HG03095 (cell line): ENCODE data around the gene FZD7.

Source experiments
- ATAC-seq: cut with Tn5 transposase; IDR thresholded peaks from one replicate; pipeline ENCODE4 v1.9.1; 2021; ENCODE audit warnings: moderate library complexity; ENCODE audit not compliant: unreplicated experiment

Gene FZD7

DNA sequence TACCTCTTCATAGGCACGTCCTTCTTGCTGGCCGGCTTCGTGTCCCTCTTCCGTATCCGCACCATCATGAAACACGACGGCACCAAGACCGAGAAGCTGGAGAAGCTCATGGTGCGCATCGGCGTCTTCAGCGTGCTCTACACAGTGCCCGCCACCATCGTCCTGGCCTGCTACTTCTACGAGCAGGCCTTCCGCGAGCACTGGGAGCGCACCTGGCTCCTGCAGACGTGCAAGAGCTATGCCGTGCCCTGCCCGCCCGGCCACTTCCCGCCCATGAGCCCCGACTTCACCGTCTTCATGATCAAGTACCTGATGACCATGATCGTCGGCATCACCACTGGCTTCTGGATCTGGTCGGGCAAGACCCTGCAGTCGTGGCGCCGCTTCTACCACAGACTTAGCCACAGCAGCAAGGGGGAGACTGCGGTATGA is 2.3 kb downstream of the FZD7 start:
- no peak for ATAC-seq

DNA sequence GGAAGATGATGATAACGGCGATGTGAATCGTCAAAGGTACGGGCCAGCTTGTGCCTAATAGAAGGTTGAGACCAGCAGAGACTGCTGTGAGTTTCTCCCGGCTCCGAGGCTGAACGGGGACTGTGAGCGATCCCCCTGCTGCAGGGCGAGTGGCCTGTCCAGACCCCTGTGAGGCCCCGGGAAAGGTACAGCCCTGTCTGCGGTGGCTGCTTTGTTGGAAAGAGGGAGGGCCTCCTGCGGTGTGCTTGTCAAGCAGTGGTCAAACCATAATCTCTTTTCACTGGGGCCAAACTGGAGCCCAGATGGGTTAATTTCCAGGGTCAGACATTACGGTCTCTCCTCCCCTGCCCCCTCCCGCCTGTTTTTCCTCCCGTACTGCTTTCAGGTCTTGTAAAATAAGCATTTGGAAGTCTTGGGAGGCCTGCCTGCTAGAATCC is 3.0 kb downstream of the FZD7 start:
- no peak for ATAC-seq

DNA sequence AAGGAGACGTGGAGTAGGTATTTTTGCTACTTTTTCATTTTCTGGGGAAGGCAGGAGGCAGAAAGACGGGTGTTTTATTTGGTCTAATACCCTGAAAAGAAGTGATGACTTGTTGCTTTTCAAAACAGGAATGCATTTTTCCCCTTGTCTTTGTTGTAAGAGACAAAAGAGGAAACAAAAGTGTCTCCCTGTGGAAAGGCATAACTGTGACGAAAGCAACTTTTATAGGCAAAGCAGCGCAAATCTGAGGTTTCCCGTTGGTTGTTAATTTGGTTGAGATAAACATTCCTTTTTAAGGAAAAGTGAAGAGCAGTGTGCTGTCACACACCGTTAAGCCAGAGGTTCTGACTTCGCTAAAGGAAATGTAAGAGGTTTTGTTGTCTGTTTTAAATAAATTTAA is 3.4 kb downstream of the FZD7 start:
- no peak for ATAC-seq

DNA sequence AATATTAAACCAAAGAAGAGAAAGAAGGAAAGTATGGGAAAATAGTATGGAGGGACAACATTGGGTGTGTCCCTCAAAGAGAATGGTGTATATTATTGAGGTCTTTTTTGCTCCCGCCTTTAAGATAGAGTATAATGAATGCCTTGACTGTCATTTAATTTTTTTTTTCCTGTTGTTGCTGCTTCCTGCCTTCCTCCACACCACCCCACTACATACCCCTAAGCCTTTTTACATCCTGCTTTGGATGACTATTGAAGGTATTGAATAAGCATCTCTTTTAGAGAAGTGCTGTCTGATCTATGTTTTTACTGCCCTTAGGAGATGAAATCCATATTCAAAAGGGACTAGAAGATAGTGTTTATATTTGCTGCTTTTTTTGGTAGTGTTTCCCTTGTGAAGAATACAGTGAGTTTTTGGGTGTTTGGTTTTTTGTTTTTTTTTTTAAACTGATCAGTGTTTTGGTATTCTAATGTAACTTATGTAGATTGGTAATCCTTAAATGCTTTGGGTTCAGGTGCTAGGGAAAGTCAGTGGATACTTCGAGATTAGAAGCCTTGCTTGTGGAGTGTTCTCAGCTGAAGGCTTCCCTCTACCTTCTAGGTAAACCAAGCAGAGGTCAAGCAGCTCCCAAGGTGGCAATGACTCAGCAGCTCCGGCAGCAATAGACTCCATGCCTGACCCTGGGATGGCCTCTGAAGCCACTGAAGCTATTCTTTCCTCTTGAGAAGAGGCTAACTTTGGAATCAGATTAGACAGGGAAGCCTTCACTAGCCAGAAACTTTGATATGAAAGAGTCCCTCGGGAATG is 5.0 kb downstream of the FZD7 start:
- no peak for ATAC-seq

DNA sequence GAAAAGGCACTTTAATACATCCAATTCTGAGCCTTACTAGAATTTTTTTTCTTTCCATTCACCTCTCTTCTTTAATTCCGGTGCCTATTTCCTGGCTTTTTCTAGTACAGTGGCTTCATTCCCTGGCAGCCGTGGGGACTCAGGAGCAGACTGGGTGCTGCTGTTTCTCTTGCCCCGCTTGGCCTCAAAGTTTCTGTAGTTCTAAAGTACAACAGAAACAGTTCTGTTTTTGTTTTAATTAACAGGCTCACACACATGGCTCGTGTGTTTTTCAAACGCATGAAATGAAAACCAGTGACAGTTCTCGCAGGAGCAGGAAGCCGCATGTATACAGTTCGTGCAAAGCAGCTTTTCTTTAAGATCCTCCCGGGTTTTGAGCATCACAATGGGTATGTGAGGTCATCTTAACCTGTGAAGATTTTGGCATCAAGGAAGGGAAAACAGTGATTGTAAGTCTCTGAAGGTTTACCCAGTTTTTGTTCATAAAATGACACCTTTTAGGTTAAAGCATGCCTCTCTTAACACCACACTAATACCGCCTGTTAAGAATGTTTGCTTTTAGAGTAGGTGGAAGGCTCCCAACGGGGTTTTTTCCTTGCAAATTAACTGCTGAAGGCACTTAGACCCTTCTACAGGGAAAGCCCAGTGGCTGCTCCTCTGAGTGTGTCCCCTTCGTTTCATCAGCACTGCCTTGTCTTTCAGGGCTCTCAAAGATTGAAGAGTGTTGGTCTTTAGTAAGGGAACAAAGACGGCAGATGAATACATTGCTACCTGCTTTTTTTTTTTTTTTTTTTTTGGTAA is 5.8 kb downstream of the FZD7 start:
- ATAC-seq, result no peak

DNA sequence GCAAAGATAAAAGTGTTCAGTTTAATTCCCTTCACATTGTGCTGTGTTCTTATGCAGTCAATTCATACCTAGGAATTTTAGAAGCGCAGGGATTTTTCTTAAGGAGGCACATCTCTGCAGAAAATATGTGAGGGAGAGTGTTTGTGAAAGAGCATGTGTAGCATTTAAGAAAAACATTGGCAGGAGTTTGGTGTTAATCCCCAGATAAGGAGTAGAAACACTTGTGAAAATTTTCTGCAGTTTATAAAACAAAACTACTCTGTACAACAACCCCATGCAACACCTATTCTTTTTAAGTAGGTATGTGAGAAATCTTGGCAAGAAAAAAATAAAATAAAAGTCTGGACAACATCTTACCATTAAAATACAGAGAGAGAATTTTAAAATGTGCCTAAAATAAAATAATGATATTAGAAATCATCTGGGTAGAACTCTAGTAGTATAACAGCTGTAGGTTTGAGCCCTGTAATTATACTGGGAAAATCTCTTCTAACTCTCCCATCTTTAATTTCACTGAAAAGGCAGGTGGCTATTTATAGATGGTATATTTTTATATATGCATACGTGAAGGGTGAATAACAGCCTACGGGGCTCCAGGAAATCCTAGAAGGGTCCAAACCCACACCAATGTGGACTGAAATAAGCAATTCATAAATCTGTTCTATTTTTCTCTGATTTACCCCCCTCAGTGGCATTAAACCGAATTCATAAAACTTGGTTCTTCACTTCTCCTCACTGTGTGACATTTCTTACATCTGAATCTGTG is 6.6 kb downstream of the FZD7 start:
- no peak for ATAC-seq

DNA sequence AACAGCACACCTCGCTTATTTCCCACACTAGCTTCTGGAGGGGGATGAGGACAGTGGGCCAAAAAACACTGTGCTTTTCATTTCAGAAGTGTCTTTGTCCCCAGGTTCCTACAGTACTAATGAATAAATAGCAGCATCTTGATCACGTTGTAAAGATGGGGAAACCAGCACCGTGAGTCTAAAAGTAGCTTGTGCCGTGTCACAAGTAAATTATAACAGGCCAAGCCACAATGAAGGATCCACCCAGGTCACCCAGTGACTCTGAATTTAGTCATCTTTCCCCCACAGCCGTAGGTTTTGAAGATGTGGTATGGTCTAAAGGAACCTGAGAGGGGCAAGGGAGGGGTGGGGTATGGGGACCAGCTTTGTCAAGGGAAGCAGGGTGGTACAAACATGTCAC is 8.8 kb downstream of the FZD7 start:
- no peak for ATAC-seq

DNA sequence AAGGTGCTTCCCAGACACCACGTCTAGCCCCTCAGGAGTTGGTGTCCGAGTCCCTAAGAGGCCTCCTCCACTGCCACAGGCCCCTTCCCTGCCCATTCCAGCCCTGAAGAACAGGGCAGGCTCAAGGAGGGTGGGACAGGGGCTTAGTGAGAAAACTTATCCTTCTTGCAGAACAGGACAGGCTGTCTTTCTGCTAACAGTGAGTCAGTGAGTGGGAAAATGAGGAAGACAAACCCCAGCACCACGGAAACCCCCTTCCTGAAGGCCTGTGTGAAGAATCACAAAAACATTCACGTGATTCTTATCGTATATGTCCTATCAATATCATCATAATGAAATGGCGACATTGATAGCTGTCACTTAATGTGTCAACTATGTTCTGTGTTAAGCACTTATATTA is 9.8 kb downstream of the FZD7 start:
- ATAC-seq, result no peak

DNA sequence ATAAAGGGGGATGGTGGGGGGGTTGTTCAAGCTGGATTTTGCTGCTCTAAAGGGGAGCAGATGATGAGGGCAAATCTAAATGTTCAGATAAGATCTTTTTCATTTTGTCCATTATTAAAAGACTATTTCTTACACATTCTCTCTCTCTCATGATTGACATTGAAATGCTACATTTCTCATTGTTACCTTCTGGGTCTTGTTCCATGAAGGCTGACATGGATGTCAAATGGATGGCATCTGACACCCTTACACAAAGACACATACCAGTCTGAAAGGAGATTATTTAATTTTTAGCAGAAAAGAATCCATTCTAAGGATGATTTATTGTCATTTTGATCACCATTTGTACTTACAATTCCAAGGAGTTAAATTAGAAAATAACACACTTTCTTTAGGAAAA is 11.1 kb downstream of the FZD7 start:
- no peak for ATAC-seq

DNA sequence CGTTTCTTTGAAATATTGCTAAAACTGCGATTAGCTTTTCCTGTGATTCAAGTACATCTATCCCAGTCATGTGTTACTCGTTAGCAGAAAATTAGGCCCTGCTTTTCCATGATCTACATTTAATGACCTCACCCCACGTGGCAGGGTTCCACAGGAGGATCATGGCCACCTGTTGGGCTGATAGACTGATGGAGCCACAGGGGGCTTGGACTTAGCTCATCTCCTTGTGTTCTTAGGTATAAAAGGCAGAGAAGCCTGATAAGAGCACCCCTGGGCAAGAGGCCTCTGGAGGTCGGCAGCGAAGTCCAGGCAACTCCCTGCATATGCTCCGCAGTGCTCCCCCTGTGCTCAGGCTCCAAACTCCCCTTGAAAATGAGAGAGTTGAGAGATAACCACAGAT is 12.9 kb downstream of the FZD7 start:
- ATAC-seq, result no peak

DNA sequence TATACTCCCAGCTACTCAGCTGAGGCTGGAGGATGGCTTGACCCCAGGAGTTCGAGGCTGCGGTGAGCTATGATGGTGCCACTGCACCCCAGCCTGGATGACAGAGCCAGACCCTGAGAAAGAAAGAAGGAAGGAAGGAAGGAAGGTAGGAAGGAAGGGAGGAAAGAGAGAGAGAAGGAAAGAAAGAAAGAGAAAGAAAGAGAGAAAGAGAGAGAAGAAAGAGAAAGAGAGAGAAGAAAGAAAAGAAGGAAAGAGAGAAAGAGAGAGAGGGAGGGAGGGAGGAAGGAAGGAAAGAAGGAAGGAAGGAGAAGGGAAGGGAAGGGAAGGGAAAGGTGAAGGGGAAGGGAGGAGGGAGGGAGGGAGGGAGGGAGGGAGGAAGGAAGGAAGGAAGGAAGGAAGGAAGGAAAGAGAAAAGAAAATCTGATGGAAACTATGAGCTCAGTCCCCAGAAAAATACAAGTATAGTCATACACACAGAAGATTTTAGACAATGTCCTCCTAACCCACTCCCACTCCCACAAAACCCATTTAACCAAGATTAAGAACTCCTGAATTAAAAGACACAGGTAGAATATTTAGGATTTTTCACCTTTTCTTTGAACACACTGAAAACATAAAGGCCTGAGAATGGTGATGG is 15.6 kb downstream of the FZD7 start:
- ATAC-seq, result no peak

DNA sequence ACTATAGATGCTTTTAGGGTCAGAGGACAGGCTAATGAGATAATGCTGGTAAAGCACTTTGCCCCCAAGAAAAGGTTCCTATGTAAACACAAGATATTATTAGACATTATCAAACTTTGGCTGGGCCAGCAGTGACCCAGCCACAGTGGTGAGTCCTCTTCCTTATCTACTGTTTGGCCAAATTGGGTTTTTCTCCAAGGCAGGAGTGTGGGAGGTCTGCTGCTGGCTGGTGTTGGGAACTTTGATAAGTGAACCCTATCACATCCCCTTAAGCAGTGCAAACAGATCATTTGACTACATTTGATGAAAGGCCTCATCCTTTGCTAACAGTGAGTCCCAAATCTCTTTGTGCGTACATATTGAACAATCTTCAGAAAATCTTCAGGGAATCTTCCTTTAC is 16.2 kb downstream of the FZD7 start:
- no peak for ATAC-seq

DNA sequence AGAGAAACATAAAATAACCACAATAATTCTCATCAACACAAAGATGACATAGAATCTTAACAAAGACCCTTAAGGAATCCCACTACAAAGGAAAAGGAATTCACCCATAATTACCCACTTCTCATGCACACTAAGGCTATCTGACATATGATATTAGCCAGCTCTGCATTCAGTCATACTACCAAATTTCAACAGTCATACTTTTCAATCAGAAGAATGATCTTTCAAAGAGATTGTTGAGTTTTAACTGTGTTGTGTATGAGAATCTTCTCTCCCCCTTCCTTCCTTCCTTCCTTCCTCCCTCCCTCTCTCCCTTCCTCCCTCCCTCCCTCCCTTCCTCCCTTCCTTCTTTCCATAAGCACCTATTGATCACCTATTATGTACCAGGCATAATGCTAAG is 17.0 kb downstream of the FZD7 start:
- ATAC-seq, result no peak

DNA sequence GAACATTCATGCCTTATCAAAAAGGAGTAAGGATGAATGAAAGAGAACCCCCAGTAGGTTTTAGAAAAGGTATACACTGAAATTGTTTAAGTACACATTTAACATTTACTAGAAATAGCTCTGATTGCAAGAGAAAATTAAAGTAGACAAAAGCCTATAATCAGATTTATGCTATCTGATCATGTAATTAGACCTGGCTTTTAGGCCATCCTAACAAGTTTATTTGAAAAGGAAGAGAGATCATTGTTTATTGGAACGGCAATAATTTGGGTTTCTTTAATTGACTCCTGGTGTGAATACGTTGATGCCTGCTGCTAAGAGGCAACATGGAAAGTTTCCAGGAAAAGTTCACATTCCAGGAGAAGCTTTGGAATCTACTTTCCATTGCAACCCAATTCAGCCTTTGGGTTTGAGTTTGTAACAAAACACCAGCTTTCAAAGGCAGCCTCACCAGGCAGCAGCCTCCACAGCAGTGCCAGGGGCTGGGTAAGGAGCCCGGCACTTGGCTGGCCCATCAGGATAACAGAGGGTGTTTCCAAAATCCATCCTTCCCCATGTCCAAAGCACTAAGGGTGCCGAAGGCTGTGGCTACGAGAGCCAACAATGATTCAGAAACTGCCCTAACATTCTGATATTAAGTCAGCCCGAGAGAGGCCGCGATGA is 18.0 kb downstream of the FZD7 start:
- ATAC-seq, result no peak

DNA sequence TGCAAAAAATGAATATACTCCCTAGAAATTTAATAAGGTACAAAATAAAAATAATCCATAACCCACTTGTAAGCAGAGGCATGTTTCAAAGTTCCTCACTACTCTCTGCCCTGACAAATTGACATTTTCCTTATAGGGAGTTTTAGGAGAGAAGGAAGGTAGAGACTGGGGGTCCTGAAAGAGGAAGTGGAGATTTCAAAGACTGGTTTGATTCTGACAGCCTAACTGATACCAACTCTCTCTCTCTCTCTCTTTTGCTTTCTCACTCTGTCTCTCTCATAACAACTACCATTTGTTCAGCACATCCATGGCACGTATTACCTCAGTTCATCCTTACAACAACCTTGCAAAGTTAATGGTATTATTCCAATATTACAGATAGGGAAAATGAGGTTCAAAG is 18.6 kb downstream of the FZD7 start:
- ATAC-seq, result no peak

DNA sequence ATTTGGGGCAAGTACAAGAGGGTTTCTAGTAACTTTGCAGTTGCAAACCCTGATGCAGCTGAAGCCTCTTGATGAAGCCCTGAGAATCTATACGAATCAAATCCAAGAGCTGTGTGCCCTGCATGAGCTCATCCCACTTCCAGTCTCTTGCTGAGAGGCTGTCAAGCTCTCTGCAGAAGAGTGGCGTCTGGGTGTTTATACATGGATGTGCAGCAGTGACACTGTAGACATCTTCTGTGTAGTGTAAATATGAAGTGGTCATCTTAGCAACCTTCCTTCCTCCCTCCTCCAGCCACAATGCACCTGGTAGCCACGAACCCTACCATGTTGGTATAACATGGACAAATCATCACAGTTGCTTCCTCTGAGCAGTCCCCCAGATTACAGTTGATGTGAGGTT is 21.0 kb downstream of the FZD7 start:
- no peak for ATAC-seq

DNA sequence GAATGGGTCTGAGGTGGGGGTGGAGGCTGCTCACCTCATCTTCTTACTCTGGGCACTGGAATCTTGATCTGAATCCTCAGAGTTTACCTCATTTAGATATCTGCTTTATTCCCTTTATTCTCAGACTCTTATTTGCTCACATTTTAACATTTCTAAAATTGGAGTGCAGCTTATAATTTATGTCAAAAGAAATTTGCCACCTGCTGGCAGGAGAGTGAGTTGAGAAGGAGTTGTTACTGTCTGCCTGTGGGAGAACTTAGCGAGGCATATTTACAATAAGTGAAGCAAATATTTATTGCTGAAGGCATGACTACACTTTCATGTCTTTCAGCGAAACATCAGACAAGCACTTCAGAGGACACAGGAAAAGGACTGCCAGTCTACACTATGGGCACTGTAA is 23.0 kb downstream of the FZD7 start:
- ATAC-seq, result no peak

DNA sequence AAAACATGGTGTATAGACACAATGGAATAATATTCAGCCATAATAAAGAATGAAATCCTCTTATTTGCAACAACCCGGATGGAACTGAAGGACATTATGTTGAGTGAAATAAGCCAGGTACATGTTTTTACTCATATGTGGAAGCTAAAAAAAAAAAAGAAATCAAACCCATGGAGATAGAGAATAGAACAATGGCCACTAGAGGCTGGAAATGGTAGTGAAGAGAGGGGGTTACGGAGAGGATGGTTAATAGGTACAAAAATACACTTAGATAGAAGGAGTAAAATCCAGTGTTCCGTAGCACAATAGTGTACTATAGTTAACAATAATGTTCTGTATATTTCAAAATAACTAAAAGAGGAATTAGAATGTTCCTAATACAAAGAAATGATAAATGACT is 26.6 kb downstream of the FZD7 start:
- no peak for ATAC-seq

DNA sequence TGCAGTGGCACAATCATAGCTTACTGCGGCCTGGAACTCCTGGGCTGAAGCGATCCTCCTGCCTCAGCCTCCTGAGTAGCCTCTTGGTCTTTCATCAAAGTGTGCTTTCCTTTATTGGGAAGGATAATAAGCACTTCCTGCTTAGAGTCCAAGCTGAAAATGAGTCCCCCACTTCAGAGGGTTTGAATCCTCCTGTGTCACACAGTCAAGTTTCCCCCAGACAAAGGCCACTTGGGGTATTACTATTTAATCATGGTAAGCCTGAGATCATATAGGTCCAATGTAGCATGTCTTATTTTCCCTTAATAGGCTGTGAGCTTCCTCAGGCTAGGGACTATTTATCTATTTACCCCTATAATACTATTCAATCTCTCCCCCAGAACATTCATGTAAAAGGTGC is 28.0 kb downstream of the FZD7 start:
- ATAC-seq, result no peak

DNA sequence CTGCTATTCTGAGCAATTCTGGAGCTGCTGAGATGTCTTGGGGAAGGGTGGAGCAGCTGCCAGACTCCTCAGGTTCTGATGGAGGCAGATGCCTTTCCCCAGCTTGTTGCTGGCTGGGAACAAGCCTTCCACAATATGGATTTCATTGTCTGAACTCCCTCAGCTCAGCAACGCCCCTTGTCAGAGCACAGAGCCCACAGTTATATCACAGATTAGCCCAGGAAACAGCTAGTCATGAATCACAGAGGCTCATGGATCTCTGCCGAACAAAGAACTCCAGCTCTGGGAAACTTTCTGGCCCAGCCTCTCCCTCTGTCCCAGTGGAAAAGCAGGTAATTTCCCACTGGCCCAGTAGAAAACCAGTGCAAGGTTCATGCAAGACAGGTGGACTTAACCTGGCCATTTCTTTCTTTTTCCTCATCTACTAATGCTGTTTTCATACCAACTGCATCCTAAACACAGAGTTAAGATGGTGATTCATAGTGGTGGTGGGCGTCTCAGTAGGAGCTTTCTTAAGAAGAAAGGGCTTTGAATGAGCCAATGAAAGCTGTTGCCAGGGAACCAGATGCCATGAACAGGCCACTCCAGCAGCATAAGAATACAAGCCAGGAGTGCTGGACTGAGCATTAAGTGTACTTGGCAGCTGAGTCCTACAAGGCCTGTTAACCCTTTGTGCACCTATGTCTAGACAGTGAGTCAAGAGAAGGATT is 30.7 kb downstream of the FZD7 start:
- no peak for ATAC-seq
